Activated gamma-delta T cell treated with anti-CD3 and anti-CD28 coated beads, Interleukin-2, amount 50 U/mL, for 16 hours (primary cell): ENCODE measurements around the gene MTCH1.

Source experiments
- DNase-seq: peaks from one replicate; pipeline ENCODE4 v3.0.0-alpha.2; 2020; ENCODE audit warnings: low read depth

Gene MTCH1

DNA sequence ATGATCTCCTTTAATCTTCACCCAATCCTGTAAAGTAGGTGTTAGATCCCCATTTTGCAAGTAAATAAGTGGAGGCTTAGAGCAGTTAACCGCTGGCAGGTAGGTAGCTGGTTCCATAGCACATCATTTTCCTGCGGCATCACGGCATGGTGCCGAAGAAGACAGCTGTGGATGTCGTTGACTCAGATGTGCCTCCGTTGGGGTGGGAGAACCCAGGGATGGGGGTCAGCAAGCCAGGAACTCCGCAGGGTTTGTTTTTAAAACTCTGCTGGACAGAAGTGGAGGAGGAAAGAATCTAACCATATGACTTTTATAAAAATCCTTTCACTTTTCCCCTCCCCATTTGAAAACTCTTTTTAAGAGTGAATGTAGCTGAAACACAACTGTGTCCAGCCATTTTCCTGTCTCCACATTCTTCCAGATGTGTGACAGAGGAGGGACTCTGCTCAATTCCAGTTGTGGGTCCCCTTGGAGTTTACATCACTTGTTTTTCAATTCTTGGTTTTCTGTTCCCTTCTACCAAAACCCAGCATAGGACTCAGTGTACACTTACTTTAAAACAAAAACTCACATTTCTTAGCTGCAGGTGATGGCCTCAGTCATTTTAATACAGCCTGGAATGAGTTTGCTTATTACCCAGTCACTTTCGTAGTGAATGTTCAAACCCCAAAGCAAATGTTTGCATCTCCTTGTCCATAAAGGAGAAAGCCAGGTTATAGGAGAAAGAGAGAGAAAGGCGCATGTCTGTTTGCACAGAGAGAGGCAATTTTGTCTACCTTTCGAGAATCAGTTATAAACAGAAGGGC lies 59.1 kb downstream of the MTCH1 start:
- DNase-seq, result no peak

- DNase-seq, result no peak
These were observed 60.2 kb downstream of the MTCH1 start for GRCh38 chr6:36925809-36926208.

GRCh38 chr6:36924778-36925374 lies 61.1 kb downstream of the MTCH1 start:
- no peak for DNase-seq

GRCh38 chr6:36924131-36924530 lies 61.9 kb downstream of the MTCH1 start:
- DNase-seq, result no peak

GRCh38 chr6:36920546-36920945 lies 65.5 kb downstream of the MTCH1 start:
- DNase-seq, result no peak

DNA sequence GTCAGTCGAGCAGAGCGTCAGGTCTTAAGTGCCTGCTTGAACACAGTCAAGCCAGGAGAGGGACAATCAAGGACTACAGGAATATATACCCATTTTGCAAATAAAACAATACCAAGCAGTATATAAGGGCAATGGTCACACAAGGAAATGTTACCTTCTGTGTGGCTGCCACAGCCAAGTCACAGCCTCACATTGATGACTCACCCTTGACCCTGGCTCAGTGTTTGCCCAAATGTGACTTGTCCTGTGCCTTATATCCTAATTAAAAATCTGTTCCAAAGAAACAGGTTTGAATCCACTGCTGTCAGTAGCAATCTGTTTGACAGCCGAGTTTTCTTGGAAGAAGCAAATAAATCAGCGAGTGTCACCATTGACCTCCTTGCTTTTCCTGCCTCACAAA lies 65.9 kb downstream of the MTCH1 start:
- no peak for DNase-seq
